ENCODE results near the gene SLC41A1. TPM values are rescaled to one million over a fixed set of nuclear protein-coding genes. Genes with fewer than 3 reads are reported as not detected.

SLC41A1 gene
- total and polyA plus RNA-seq, 2 experiments from 2014 or later = 11.8 to 30.0 TPM

DNA sequence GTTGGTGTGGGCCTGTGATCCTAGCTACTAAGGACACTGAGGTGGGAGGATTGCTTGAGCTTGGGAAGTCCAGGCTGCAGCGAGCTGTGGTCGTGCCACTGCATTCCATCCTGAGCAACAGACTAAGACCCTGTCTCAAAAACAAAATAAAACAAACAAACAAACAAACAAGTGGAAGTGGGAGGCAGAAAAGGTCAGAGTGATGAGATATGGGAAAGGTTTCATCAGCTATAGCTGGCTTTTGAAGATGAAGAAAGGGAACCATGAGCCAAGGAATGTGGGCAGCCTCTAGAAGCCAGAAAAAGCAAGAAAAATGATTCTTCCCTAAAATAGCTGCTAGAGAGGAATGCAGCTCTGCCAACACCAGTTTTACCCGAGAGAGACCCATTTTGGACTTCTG lies 52.4 kb downstream of the SLC41A1 start:
- Histone ChIP-seq H2AFZ (no peak overlapping the region), H3K4me2 (no peak overlapping the region), H3K4me3 (no peak overlapping the region), H3F3A (replicated peaks; ENCODE audit: low read depth) (no peaks in the 10 kb centered on the region), H4K20me1 (replicated peaks; ENCODE audit: insufficient read depth) (no peaks in the 10 kb centered on the region), H3K4me1 (ENCODE audit: insufficient read depth) (no peaks in the 10 kb centered on the region), H3K36me3 (ENCODE audit: insufficient read depth) (no peaks in the 10 kb centered on the region), H3K9me2 (ENCODE audit: insufficient read depth) (no peaks in the 10 kb centered on the region), H3K79me2 (replicated peaks; ENCODE audit: insufficient read depth) (no peaks in the 10 kb centered on the region), H3K27ac (ENCODE audit: low read depth) (no peak overlapping the region), H3K27me3 (ENCODE audit: insufficient read depth) (no peaks in the 10 kb centered on the region)
- peaks cover 5% of the 10 kb centered on the region for H3K27me3 Mint-ChIP-seq (ENCODE audit: insufficient read depth, low read depth, poor library complexity)
- DNase-seq (ENCODE audit: low spot score) (no peak), ATAC-seq (no peak)
- H3K4me1 Mint-ChIP-seq = no peaks in the 10 kb centered on the region
- H3K4me3 Mint-ChIP-seq = no peak overlapping the region
- no peak overlapping the region for H3K27ac Mint-ChIP-seq
- no peaks in the 10 kb centered on the region for H3K36me3 Mint-ChIP-seq (ENCODE audit: low read depth)
- TF ChIP-seq POLR2AphosphoS5 (IDR thresholded peaks at IDR 0.05; ENCODE audit: low read depth) (no peak), CREB1 (CRISPR knock-in tag; IDR thresholded peaks at IDR 0.05; ENCODE audit: low read depth) (no peak), EZH2phosphoT487 (IDR thresholded peaks at IDR 0.05; ENCODE audit: unreplicated experiment) (no peak), EZH2 (IDR thresholded peaks at IDR 0.05; ENCODE audit: low read depth, unreplicated experiment) (no peak), ZNF331 (CRISPR knock-in tag; IDR thresholded peaks at IDR 0.05; ENCODE audit: low read depth) (no peak), STAT1 (IDR thresholded peaks at IDR 0.05; ENCODE audit: unreplicated experiment) (no peak), NANOG (IDR thresholded peaks at IDR 0.05; ENCODE audit: borderline replicate concordance) (no peak), ZNF114 (CRISPR knock-in tag; IDR thresholded peaks at IDR 0.05) (no peak), JUNB (IDR thresholded peaks at IDR 0.05; ENCODE audit: unreplicated experiment) (no peak)
- TF ChIP-seq, protein P1, sequence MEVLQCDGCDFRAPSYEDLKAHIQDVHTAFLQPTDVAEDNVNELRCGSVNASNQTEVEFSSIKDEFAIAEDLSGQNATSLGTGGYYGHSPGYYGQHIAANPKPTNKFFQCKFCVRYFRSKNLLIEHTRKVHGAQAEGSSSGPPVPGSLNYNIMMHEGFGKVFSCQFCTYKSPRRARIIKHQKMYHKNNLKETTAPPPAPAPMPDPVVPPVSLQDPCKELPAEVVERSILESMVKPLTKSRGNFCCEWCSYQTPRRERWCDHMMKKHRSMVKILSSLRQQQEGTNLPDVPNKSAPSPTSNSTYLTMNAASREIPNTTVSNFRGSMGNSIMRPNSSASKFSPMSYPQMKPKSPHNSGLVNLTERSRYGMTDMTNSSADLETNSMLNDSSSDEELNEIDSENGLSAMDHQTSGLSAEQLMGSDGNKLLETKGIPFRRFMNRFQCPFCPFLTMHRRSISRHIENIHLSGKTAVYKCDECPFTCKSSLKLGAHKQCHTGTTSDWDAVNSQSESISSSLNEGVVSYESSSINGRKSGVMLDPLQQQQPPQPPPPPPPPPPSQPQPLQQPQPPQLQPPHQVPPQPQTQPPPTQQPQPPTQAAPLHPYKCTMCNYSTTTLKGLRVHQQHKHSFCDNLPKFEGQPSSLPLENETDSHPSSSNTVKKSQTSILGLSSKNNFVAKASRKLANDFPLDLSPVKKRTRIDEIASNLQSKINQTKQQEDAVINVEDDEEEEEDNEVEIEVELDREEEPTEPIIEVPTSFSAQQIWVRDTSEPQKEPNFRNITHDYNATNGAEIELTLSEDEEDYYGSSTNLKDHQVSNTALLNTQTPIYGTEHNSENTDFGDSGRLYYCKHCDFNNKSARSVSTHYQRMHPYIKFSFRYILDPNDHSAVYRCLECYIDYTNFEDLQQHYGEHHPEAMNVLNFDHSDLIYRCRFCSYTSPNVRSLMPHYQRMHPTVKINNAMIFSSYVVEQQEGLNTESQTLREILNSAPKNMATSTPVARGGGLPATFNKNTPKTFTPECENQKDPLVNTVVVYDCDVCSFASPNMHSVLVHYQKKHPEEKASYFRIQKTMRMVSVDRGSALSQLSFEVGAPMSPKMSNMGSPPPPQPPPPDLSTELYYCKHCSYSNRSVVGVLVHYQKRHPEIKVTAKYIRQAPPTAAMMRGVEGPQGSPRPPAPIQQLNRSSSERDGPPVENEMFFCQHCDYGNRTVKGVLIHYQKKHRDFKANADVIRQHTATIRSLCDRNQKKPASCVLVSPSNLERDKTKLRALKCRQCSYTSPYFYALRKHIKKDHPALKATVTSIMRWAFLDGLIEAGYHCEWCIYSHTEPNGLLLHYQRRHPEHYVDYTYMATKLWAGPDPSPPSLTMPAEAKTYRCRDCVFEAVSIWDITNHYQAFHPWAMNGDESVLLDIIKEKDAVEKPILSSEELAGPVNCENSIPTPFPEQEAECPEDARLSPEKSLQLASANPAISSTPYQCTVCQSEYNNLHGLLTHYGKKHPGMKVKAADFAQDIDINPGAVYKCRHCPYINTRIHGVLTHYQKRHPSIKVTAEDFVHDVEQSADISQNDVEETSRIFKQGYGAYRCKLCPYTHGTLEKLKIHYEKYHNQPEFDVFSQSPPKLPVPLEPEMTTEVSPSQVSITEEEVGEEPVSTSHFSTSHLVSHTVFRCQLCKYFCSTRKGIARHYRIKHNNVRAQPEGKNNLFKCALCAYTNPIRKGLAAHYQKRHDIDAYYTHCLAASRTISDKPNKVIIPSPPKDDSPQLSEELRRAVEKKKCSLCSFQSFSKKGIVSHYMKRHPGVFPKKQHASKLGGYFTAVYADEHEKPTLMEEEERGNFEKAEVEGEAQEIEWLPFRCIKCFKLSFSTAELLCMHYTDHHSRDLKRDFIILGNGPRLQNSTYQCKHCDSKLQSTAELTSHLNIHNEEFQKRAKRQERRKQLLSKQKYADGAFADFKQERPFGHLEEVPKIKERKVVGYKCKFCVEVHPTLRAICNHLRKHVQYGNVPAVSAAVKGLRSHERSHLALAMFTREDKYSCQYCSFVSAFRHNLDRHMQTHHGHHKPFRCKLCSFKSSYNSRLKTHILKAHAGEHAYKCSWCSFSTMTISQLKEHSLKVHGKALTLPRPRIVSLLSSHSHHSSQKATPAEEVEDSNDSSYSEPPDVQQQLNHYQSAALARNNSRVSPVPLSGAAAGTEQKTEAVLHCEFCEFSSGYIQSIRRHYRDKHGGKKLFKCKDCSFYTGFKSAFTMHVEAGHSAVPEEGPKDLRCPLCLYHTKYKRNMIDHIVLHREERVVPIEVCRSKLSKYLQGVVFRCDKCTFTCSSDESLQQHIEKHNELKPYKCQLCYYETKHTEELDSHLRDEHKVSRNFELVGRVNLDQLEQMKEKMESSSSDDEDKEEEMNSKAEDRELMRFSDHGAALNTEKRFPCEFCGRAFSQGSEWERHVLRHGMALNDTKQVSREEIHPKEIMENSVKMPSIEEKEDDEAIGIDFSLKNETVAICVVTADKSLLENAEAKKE (CRISPR knock-in tag; IDR thresholded peaks at IDR 0.05) = no peak
- TF ChIP-seq, protein P2, sequence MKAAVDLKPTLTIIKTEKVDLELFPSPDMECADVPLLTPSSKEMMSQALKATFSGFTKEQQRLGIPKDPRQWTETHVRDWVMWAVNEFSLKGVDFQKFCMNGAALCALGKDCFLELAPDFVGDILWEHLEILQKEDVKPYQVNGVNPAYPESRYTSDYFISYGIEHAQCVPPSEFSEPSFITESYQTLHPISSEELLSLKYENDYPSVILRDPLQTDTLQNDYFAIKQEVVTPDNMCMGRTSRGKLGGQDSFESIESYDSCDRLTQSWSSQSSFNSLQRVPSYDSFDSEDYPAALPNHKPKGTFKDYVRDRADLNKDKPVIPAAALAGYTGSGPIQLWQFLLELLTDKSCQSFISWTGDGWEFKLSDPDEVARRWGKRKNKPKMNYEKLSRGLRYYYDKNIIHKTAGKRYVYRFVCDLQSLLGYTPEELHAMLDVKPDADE (IDR thresholded peaks at IDR 0.05) = no peak
- TF ChIP-seq, protein P3, sequence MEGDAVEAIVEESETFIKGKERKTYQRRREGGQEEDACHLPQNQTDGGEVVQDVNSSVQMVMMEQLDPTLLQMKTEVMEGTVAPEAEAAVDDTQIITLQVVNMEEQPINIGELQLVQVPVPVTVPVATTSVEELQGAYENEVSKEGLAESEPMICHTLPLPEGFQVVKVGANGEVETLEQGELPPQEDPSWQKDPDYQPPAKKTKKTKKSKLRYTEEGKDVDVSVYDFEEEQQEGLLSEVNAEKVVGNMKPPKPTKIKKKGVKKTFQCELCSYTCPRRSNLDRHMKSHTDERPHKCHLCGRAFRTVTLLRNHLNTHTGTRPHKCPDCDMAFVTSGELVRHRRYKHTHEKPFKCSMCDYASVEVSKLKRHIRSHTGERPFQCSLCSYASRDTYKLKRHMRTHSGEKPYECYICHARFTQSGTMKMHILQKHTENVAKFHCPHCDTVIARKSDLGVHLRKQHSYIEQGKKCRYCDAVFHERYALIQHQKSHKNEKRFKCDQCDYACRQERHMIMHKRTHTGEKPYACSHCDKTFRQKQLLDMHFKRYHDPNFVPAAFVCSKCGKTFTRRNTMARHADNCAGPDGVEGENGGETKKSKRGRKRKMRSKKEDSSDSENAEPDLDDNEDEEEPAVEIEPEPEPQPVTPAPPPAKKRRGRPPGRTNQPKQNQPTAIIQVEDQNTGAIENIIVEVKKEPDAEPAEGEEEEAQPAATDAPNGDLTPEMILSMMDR (conservative IDR thresholded peaks at IDR 0.05; ENCODE audit: low read depth in 2 of 2) = no peak
- TF ChIP-seq, protein P4, sequence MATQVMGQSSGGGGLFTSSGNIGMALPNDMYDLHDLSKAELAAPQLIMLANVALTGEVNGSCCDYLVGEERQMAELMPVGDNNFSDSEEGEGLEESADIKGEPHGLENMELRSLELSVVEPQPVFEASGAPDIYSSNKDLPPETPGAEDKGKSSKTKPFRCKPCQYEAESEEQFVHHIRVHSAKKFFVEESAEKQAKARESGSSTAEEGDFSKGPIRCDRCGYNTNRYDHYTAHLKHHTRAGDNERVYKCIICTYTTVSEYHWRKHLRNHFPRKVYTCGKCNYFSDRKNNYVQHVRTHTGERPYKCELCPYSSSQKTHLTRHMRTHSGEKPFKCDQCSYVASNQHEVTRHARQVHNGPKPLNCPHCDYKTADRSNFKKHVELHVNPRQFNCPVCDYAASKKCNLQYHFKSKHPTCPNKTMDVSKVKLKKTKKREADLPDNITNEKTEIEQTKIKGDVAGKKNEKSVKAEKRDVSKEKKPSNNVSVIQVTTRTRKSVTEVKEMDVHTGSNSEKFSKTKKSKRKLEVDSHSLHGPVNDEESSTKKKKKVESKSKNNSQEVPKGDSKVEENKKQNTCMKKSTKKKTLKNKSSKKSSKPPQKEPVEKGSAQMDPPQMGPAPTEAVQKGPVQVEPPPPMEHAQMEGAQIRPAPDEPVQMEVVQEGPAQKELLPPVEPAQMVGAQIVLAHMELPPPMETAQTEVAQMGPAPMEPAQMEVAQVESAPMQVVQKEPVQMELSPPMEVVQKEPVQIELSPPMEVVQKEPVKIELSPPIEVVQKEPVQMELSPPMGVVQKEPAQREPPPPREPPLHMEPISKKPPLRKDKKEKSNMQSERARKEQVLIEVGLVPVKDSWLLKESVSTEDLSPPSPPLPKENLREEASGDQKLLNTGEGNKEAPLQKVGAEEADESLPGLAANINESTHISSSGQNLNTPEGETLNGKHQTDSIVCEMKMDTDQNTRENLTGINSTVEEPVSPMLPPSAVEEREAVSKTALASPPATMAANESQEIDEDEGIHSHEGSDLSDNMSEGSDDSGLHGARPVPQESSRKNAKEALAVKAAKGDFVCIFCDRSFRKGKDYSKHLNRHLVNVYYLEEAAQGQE (IDR thresholded peaks at IDR 0.05; ENCODE audit: unreplicated experiment) = no peak
- no peaks in the 10 kb centered on the region for H3K9me3 Mint-ChIP-seq
